HEK293 (cell line): ENCODE measurements around the gene ZNF609.
A peak's percentile ranks its signal among the peaks of the same experiment; 100 is the strongest.

Experiments
- AEBP2 ChIP-seq: fragments of 450-650 bp; formaldehyde crosslinking; IDR thresholded peaks from 2 replicates; pipeline ENCODE4 v1.5.1; 2016; ENCODE audit warnings: missing biosample characterization, missing genetic modification characterization, borderline replicate concordance
- HOXA7 ChIP-seq: sonication (generic); formaldehyde crosslinking; IDR thresholded peaks from 2 replicates; pipeline ENCODE4 v1.8.1; 2022; ENCODE audit warnings: missing genetic modification reagents, borderline replicate concordance
- KLF7 ChIP-seq: fragments of 450-650 bp; formaldehyde crosslinking; IDR thresholded peaks from 2 replicates; pipeline ENCODE4 v1.5.1; 2016; ENCODE audit warnings: missing biosample characterization, missing genetic modification characterization, borderline replicate concordance
- KLF9 ChIP-seq: fragments of 450-650 bp; formaldehyde crosslinking; IDR thresholded peaks from 2 replicates; pipeline ENCODE4 v1.5.1; 2016; ENCODE audit warnings: missing biosample characterization, missing genetic modification characterization, low read depth
- MEIS1 ChIP-seq: sonication (generic); formaldehyde crosslinking; IDR thresholded peaks from 2 replicates; pipeline ENCODE4 v1.8.1; 2022; ENCODE audit warnings: missing genetic modification reagents, mild to moderate bottlenecking, borderline replicate concordance
- MYNN ChIP-seq: fragments of 450-650 bp; formaldehyde crosslinking; IDR thresholded peaks from 2 replicates; pipeline ENCODE4 v1.5.1; 2016; ENCODE audit warnings: missing biosample characterization, missing genetic modification characterization, borderline replicate concordance
- PBX3 ChIP-seq: sonication (generic); formaldehyde crosslinking; IDR thresholded peaks from 2 replicates; pipeline ENCODE4 v1.8.1; 2022; ENCODE audit warnings: mild to moderate bottlenecking, moderate library complexity, missing genetic modification reagents
- PRDM6 ChIP-seq: fragments of 450-650 bp; formaldehyde crosslinking; IDR thresholded peaks from 2 replicates; pipeline ENCODE4 v1.5.1; 2017; ENCODE audit warnings: missing biosample characterization, missing genetic modification characterization
- SCRT2 ChIP-seq: fragments of 450-650 bp; formaldehyde crosslinking; IDR thresholded peaks from 2 replicates; pipeline ENCODE4 v1.5.1; 2016; ENCODE audit warnings: missing biosample characterization, missing genetic modification characterization
- SP2 ChIP-seq: fragments of 450-650 bp; formaldehyde crosslinking; IDR thresholded peaks from 2 replicates; pipeline ENCODE4 v1.5.1; 2016; ENCODE audit warnings: missing biosample characterization, missing genetic modification characterization
- ZBTB20 ChIP-seq: fragments of 450-650 bp; formaldehyde crosslinking; IDR thresholded peaks from 2 replicates; pipeline ENCODE4 v1.5.1; 2016; ENCODE audit warnings: missing biosample characterization, missing genetic modification characterization
- ZEB2 ChIP-seq: fragments of 450-650 bp; formaldehyde crosslinking; IDR thresholded peaks from 2 replicates; pipeline ENCODE4 v1.5.1; 2016; ENCODE audit warnings: missing biosample characterization, missing genetic modification characterization
- ZFHX2 ChIP-seq: fragments of 450-650 bp; formaldehyde crosslinking; conservative IDR thresholded peaks from 2 replicates; pipeline ENCODE4 v1.5.1; 2016; ENCODE audit warnings: missing biosample characterization, missing genetic modification characterization
- ZFP37 ChIP-seq: fragments of 450-650 bp; formaldehyde crosslinking; IDR thresholded peaks from 2 replicates; pipeline ENCODE4 v1.5.1; 2016; ENCODE audit warnings: missing biosample characterization, missing genetic modification characterization
- ZIC2 ChIP-seq: fragments of 450-650 bp; formaldehyde crosslinking; IDR thresholded peaks from 2 replicates; pipeline ENCODE4 v1.5.1; 2016; ENCODE audit warnings: missing biosample characterization, missing genetic modification characterization
- ZNF155 ChIP-seq: fragments of 450-650 bp; formaldehyde crosslinking; IDR thresholded peaks from 2 replicates; pipeline ENCODE4 v1.5.1; 2016; ENCODE audit warnings: missing biosample characterization, missing genetic modification characterization
- ZNF169 ChIP-seq: fragments of 450-650 bp; formaldehyde crosslinking; IDR thresholded peaks from 2 replicates; pipeline ENCODE4 v1.5.1; 2016; ENCODE audit warnings: missing biosample characterization, missing genetic modification characterization
- ZNF248 ChIP-seq: fragments of 450-650 bp; formaldehyde crosslinking; IDR thresholded peaks from 2 replicates; pipeline ENCODE4 v1.5.1; 2017; ENCODE audit warnings: missing biosample characterization, missing genetic modification characterization
- ZNF335 ChIP-seq: fragments of 450-650 bp; formaldehyde crosslinking; conservative IDR thresholded peaks from 2 replicates; pipeline ENCODE4 v1.5.1; 2016; ENCODE audit warnings: missing biosample characterization, missing genetic modification characterization
- ZNF362 ChIP-seq: fragments of 450-650 bp; formaldehyde crosslinking; IDR thresholded peaks from 2 replicates; pipeline ENCODE4 v1.5.1; 2016; ENCODE audit warnings: missing biosample characterization, missing genetic modification characterization
- ZNF394 ChIP-seq: fragments of 450-650 bp; formaldehyde crosslinking; IDR thresholded peaks from 2 replicates; pipeline ENCODE4 v1.5.1; 2016; ENCODE audit warnings: missing biosample characterization, missing genetic modification characterization, mild to moderate bottlenecking, moderate library complexity, borderline replicate concordance
- ZNF449 ChIP-seq: fragments of 450-650 bp; formaldehyde crosslinking; IDR thresholded peaks from 2 replicates; pipeline ENCODE4 v1.5.1; 2017; ENCODE audit warnings: missing biosample characterization, mild to moderate bottlenecking, missing genetic modification characterization, moderate library complexity
- ZNF514 ChIP-seq: fragments of 450-650 bp; formaldehyde crosslinking; IDR thresholded peaks from 2 replicates; pipeline ENCODE4 v1.5.1; 2016; ENCODE audit warnings: missing biosample characterization, missing genetic modification characterization
- ZNF658 ChIP-seq: fragments of 450-650 bp; formaldehyde crosslinking; IDR thresholded peaks from 2 replicates; pipeline ENCODE4; 2016; ENCODE audit warnings: missing biosample characterization, missing genetic modification characterization
- ZNF785 ChIP-seq: fragments of 450-650 bp; formaldehyde crosslinking; IDR thresholded peaks from 2 replicates; pipeline ENCODE4 v1.5.1; 2016; ENCODE audit warnings: missing biosample characterization, missing genetic modification characterization
- TF ChIP-seq, protein P1 (sequence below): fragments of 450-650 bp; formaldehyde crosslinking; IDR thresholded peaks from 2 replicates; pipeline ENCODE4 v1.5.1; 2016; ENCODE audit warnings: missing biosample characterization, missing genetic modification characterization

The ZNF609 gene

DNA sequence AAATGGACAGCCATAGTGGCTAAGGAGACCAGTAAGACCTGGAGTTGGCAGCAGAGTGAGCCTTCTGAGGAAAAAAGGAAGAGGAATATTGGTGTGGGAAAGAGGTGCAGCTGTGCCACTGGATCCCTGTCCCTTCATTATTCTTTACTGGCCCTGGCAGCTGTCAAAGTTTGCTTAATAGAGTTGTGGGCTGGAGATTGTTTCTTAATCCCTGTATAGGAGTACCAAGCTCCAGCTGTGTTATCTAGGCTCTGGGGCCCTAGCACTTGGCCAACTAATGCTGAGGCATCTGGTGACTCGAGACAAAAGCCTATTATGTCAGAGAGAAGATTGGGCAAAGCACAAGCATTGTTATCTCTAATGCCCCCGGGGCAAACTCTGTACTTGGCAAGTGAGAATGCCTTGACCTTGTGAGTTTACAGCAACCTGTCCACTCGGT lies 61.4 kb downstream of the ZNF609 start (continued):
- TF ChIP-seq ZFHX2 (0 out of 2 replicates have a peak, but pooled peaks have one; percentile 13), ZNF658 (tag by site-specific recombination) (no peak), HOXA7 (no peak), ZNF248 (tag by site-specific recombination) (no peak), KLF7 (tag by site-specific recombination) (no peak), ZNF449 (no peak), ZIC2 (tag by site-specific recombination) (no peak), MEIS1 (CRISPR knock-in tag) (no peak), ZNF169 (tag by site-specific recombination) (no peak), ZNF335 (tag by site-specific recombination) (no peak), ZEB2 (peak; percentile 38), ZNF155 (no peak), ZNF514 (tag by site-specific recombination) (no peak), MYNN (tag by site-specific recombination) (no peak), ZFP37 (tag by site-specific recombination) (no peak), PBX3 (CRISPR knock-in tag) (no peak), KLF9 (tag by site-specific recombination) (no peak), ZNF394 (tag by site-specific recombination) (peak; percentile 39; the same call in 1 of the 2 replicates), ZNF362 (tag by site-specific recombination) (no peak), SP2 (tag by site-specific recombination) (no peak), PRDM6 (no peak), ZNF785 (tag by site-specific recombination) (no peak), ZBTB20 (tag by site-specific recombination) (peak; percentile 12; the same call in 1 of the 2 replicates), AEBP2 (tag by site-specific recombination) (no peak), SCRT2 (no peak)
- TF ChIP-seq, protein P1, sequence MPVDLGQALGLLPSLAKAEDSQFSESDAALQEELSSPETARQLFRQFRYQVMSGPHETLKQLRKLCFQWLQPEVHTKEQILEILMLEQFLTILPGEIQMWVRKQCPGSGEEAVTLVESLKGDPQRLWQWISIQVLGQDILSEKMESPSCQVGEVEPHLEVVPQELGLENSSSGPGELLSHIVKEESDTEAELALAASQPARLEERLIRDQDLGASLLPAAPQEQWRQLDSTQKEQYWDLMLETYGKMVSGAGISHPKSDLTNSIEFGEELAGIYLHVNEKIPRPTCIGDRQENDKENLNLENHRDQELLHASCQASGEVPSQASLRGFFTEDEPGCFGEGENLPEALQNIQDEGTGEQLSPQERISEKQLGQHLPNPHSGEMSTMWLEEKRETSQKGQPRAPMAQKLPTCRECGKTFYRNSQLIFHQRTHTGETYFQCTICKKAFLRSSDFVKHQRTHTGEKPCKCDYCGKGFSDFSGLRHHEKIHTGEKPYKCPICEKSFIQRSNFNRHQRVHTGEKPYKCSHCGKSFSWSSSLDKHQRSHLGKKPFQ (tag by site-specific recombination) = no peak
